Left renal pelvis (tissue), 4 donors: ENCODE data around the gene COL25A1. TPM values are rescaled to one million over a fixed set of nuclear protein-coding genes. Genes with fewer than 3 reads are reported as not detected.
A peak's percentile ranks its signal among the peaks of the same experiment; 100 is the strongest.
"Not testable (repeated sequence)": the region's sequence is repeated elsewhere in the genome, so short reads cannot be mapped to it uniquely, and the experiment has no call there.

Experiments
- DNase-seq, 4 donors: peaks; one replicate each; pipeline ENCODE4 v3.0.0-alpha.2; 2013; ENCODE audit warnings: low read depth in 4 of 4, low spot score in 3 of 4
- polyA plus RNA-seq, 4 donors: library from polyadenylated mRNA; unstranded; fragments of 120-200 nt; gene quantifications; one replicate each; pipeline ENCODE4 v1.2.1, GENCODE V29; 2013; ENCODE audit not compliant: insufficient read length in 4 of 4

Gene COL25A1
- polyA plus RNA-seq, 4 donors = 12.5 to 28.5 (median 17.1) TPM

GRCh38 chr4:109138125-109138524, 164.3 kb downstream of the COL25A1 start:
- not testable (repeated sequence) for DNase-seq

DNA sequence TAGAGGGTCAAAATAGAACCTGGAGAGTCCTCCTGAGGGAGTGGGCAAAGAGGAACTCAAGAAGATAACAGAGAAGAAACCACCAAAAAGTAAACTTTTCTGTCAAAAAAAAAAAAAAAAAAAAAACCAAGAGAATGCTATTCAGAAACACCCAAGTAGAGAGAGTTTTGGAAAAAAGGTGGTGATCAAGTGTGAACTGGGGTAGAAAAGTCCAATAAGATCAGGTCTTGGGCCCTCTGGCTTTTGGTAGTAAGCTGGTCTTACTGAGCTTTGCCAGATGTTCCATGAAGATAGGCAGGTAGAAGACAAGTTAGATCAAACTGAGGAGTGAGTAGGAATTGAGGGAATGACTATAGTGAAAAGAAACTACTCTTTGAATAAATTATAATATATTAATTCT, 167.5 kb downstream of the COL25A1 start:
- DNase-seq = no peak

GRCh38 chr4:109134268-109134667, 168.2 kb downstream of the COL25A1 start:
- no peak for DNase-seq

GRCh38 chr4:109131559-109131958, 170.9 kb downstream of the COL25A1 start:
- DNase-seq = no peak

DNA sequence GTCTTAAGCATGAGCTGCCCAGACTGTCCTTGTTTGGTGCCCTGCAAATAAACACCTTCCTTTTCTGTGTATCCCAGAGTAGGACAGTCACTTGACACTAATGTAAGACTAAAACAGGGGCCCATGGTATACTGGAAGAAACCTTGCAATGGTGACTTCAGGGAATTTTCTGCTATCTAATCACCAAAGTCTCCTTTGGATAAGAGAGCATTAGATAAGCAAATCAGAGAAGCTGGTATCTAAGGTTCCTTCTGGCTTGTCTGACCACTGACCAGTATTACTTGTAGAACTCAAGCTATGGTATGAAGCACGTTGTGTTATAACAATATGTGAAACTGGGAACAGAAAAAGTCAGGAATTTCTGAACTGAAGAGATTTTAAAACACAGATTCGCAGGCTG, 173.9 kb downstream of the COL25A1 start:
- DNase-seq = no peak

- DNase-seq = no peak
Observed at GRCh38 chr4:109127866-109128265, 174.6 kb downstream of the COL25A1 start.

DNA sequence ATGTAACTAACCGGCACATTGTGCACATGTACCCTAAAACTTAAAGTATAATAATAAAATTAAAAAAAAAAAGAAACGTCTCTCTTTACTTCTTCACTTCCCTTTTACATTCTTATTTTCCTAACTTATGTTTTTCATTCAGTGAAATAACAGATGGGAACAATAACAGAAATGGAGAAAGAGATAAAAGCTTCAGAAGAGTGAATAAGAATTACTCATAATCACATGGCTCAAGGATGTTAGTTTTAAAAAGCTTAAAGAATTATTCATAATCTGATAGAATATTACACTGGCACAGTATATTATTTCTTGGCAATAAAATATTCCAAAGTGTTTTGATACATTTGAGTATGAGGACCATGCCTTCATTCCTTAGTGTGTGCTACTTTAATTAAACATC, 175.6 kb downstream of the COL25A1 start:
- no peak for DNase-seq

- DNase-seq = no peak
Observed at GRCh38 chr4:109125084-109125483, 177.4 kb downstream of the COL25A1 start.

DNA sequence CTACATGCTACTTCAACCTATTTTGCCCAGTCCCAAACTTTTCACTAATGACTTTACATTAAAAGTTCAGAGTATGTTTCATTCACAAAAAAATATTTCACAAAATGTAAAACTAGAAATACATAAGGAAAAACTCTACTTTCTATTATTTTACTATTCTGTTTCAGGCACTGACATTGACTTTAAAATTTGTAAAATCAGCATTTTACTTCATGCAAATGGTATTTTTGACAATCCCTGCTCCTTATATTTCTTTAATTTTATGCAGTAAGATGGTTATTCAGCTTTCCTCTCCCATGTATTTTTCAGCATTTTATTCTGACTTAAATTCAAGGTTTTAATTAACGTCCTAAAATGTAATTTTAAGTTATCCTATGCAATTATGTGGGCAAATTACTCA, 178.5 kb downstream of the COL25A1 start:
- no peak for DNase-seq

GRCh38 chr4:109121561-109121960, 180.9 kb downstream of the COL25A1 start:
- DNase-seq = no peak

DNA sequence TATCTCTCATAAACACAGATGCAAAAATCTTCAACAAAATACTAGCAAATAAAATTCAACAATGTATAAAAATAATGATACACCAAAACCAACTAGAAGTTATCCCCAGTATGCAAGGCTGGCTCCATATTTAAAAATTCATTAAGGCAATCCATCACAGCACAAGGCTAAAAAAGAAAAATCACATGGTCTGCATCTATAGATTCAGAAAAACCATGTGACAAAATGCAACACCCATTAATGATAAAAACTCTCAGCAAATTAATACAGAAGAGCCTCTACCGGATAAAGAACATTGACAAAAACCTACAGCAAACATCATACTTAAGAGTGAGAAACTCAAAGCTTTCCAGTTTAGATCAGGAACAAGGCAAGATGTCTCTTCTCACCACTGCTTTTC, 182.6 kb downstream of the COL25A1 start:
- DNase-seq = no peak

GRCh38 chr4:109118635-109119034, 183.8 kb downstream of the COL25A1 start:
- DNase-seq = no peak

- no peak for DNase-seq
Observed at GRCh38 chr4:109114501-109114900, 188.0 kb downstream of the COL25A1 start.

- DNase-seq = no peak
Observed at GRCh38 chr4:109113521-109113920, 188.9 kb downstream of the COL25A1 start.

GRCh38 chr4:109111031-109111430, 191.4 kb downstream of the COL25A1 start:
- DNase-seq = no peak

GRCh38 chr4:109108215-109108614, 194.2 kb downstream of the COL25A1 start:
- not testable (repeated sequence) for DNase-seq

DNA sequence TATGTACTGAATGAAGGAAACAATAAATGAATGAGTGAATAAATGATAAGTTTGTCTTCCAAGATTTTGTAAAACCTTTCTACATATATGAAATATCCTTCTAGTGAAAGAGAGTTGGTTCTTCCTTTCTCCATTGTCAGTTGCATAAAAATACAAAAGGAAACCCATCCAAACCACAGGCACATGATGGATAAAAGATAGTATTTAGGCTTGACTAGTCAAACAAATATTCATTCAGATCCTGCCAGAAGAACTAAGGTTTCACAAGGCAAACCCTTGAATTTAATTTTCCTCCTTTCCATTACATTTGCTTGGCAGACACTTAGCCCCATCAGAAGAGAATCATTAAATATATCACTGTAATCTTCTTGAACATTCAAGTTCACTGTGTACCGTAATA, 208.4 kb downstream of the COL25A1 start:
- no peak for DNase-seq

- DNase-seq = no peak
Observed at GRCh38 chr4:109091727-109092409, 210.6 kb downstream of the COL25A1 start.

DNA sequence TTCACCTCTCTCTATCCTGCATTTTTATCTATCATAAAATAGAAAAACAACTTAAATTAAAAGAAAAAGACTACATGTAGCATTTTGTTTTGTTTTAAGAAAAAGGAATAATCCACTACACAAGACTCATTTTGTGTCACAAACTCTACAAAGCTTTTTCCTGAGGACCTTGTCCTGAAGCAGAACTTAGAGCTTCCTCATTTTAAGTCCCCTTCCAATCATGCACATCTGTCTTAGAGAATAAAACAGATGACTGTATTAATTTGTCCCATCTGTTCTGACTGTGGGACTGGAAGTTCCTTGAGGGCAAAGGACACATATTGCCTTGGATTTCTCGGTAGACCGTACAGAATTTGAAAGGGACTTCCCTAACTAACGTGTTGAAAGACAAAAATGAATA, 218.5 kb downstream of the COL25A1 start:
- DNase-seq = no peak

DNA sequence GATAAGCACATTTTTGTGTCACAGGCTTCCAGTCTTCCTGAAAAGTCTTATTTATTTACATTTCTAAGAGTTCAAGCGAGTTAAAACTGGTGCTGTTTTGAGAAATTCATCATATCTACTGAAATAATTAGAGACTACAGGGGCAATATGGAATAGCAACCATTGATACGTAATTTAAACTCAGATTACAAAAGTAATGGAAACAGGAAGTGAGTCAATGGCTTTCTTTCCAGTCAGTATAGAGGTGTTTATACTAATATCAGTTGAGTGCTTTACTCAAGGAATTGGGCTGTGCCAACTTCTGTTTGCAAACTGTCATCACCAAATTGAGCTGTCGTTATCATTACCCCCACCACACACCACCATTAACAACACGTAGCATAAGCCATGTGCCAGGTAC, 222.7 kb downstream of the COL25A1 start:
- no peak for DNase-seq

DNA sequence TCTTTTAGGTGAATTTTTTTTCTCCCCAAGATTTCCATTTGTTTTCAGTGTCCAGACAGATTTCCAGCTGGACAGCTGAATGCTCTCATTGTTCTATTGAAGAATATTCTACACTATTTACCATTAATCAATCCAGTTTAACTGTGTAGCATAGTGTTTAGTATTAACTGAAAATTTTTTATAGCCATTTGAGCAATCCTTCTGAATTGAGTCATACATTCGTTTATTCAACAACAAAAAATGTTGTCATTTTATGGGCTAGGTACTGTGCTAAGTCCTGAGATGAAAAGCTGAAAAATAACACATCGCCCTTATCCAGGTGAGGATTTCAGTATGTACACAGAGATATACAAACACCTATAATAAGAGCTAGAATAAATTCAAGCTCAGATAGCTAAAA, 223.3 kb downstream of the COL25A1 start:
- no peak for DNase-seq

- peak in 3 of 4 donors; percentile 23 to 43 (median 27) for DNase-seq
Observed at GRCh38 chr4:109078724-109079123, 223.7 kb downstream of the COL25A1 start.

- DNase-seq = no peak
Observed at GRCh38 chr4:109077505-109077904, 225.0 kb downstream of the COL25A1 start.
